ENCODE results near the gene TUB. TPM values are rescaled to one million over a fixed set of nuclear protein-coding genes. Genes with fewer than 3 reads are reported as not detected.
A peak's percentile ranks its signal among the peaks of the same experiment; 100 is the strongest.

TUB gene
- total RNA-seq, 1 experiment from 2014 or later, result 21.4 TPM

DNA sequence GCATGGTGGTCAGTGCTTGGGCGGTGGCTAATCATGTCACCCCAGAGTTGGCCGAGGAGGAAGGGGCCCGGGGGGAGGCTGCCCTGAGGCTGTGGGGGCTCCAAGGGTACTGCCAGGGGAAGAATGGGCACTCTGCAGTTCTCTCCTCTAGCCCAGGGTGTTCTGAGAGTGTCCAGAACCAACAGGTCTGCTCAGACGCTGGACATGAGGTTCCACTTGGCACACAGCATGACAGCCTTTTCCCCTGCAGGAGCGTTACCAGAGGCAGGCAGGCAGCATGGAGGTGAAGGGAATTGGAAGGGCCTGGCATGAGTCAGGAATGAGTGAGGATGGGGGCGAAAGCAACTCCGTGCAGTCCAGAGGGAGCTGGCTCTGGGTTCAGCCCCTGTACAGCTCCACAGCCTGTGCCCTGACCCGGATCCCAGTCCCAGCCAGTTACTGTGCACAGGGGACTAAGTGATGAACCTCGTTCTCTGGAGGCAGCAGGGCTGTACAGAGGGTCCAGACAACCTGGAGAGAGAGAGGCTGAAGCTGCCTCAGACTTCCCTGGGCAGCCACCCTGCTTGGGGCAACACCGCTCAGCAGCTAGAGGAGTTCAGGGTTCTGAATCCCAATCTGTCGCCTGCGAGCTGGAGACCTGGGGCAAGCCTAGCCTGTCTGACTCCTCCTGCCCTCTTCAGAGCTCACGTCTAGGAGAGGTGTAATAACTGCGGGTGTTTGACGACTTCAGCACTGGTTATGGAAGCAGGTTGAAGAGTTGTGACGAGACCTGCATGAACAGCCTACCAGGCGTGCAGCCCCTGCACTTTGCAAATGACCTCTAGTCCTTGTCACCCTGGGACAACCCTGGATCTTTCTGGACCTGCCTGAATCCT, 14.7 kb upstream of the TUB start:
- DNase-seq (ENCODE audit: low spot score), result no peak

DNA sequence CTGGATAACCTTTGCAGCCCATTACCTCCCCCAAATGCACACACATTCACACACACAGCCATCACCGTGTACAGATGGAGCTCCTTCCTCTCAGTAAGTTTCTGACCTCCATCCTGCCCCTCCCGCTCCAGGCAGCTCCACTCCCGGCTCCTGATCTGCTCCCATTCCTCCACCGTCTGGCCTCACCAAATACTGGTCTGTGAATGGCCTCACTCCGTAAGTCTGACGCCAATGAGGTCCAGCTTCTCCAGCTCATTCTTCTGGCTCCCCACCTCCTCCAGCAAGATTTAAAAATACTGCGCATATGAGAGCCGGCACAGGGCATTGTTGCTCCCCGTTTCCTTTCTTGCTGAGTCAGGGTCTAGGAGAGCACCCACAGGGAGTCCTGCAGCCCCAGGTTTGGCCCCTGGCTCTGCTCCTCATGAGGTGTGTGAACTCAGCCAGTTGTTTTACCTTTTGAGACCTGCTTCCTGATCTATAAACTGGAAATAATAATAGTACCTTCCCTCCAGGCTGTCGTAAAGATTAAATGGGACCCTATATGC, 14.0 kb upstream of the TUB start:
- no peak for DNase-seq (ENCODE audit: low spot score)
- in situ Hi-C loops (cut with HindIII; ENCODE audit: low sequenced_read_pairs), result no loop called here

More for the DNA sequence above, 14.7 kb upstream of the TUB start:
- in situ Hi-C loops (cut with HindIII; ENCODE audit: low sequenced_read_pairs), result no loop called here

DNA sequence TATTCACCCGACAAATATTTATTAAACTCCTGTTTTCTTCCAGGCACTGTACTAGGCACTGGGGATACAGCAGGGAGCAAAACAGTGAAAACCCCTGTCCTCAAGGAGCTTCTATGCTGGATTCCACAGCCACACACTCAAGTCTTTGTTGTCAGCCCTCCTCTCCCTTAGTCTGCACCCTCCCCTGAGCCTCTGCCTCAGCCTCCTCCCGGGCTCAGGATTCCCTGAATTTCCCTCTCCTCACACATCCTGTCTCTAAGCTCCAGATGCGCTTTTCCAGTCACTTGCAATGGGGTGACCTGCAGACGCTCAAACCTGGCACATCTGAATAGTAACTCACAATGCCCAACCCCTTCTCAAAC, 13.5 kb upstream of the TUB start:
- in situ Hi-C loops (cut with HindIII; ENCODE audit: low sequenced_read_pairs), result no loop called here
- no peak for DNase-seq (ENCODE audit: low spot score)

DNA sequence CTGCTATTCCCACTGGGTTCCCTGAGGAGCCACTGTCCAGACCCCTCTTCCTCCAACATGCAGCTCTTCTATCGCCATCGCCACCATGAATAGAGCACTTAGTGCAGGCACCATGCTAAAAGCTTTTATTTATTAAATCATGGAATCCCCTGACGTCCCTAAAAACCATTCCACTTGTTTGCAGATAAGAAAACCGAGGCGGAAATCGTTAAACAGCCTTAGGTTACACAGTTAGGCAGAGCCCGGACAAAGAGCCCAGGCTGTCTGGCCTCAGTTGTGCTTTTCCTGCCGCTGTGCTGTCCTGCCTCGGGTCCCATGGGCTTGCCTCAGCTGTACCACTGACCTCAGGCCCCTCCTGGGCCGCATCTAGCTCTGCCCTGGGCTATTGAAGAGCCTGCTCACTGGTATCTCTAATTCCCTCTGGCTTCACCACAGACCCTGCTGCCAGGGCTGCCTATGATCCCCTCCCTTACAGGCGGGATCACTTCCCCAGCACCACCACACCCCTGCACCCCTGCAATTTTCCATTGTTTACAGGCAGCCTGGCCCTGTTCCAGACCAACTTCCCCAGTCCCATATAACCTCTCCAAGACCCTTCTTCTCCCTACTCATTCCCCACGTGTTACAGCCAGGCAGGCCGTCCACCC, 13.0 kb upstream of the TUB start:
- DNase-seq (ENCODE audit: low spot score), result no peak
- in situ Hi-C loops (cut with HindIII; ENCODE audit: low sequenced_read_pairs), result no loop called here

DNA sequence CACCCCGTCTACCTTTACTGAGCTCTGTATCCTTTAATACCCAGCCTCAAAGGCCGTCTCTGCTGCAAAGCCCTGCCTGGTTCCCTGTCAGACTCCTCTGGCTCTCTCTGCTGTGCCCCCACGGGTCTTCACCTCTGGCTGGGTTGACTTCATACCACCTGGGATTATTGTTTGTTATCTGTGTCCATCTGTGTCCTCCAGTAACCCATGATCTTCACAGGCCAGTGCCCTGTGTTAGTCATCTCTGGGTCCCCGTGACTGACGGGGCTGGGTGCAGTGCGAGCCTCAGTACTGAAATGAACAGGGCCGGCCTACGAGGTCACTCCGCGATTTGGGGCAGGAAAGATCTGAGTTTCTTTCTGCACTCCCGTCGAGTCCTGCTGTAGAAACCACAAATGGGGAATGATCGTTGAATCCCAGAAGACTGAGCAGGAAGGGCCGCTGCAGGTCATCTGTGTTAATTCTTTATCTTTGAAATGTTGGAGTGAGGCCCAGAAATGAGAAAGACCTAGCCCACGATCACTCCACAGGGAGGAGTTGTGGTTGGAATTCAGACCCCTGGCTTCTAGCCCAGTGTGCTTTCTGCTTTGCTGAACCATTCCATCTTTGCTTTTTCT, 12.3 kb upstream of the TUB start:
- in situ Hi-C loops (cut with HindIII; ENCODE audit: low sequenced_read_pairs), result no loop called here
- DNase-seq (ENCODE audit: low spot score), result no peak

DNA sequence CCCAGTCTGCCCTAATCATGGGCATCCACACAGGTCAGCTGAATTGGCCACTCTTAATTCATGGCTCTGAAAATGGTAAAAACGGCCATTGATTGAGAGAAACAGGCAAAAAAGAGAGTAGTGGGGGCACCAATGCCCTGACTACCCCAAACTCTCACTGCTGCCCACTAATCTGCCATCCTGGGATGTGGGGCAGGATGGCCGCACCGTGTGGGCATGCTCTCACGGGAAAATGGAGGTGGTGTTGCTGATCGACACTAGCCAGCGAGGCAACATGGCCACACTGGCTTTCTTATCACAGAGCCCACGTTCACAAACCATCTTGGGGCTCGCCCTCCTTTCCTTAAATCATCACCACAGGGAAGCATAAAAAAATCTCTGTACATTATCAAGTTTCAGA, 11.2 kb upstream of the TUB start:
- in situ Hi-C loops (cut with HindIII; ENCODE audit: low sequenced_read_pairs), result no loop called here
- DNase-seq (ENCODE audit: low spot score), result no peak

DNA sequence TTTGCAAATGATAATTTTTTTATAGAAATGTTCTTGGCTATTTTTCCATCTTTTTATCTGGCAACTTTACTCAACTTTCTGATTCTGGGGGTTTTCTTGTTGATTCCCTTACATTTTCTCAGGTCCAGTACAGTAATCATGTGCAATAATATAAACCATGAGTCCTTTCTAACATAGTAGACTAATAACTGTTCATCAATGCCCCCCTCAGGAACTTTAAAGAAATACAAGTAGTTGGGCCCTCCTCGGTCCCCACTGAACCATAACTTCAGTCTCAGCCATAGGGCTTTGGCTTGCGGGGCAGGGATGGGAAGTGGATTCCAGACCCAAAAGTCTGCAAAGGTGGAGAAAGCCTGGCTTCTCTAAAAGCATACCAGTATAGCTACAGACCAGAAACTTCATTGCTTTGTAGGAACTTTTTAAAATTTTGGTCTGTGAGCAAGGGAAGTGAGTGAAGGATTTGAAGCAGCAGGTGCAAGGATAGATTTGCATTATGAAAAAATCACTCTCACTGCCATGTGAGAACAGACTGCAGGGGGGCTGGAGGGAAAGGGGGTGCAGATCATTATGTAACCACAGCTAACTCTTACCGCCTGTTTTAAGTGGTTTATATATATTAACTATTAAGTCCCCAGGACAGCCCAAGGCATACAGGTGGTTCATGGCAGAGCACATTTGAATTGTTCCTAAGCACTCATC, 10.4 kb upstream of the TUB start:
- in situ Hi-C loops (cut with HindIII; ENCODE audit: low sequenced_read_pairs), result no loop called here
- no peak for DNase-seq (ENCODE audit: low spot score)

DNA sequence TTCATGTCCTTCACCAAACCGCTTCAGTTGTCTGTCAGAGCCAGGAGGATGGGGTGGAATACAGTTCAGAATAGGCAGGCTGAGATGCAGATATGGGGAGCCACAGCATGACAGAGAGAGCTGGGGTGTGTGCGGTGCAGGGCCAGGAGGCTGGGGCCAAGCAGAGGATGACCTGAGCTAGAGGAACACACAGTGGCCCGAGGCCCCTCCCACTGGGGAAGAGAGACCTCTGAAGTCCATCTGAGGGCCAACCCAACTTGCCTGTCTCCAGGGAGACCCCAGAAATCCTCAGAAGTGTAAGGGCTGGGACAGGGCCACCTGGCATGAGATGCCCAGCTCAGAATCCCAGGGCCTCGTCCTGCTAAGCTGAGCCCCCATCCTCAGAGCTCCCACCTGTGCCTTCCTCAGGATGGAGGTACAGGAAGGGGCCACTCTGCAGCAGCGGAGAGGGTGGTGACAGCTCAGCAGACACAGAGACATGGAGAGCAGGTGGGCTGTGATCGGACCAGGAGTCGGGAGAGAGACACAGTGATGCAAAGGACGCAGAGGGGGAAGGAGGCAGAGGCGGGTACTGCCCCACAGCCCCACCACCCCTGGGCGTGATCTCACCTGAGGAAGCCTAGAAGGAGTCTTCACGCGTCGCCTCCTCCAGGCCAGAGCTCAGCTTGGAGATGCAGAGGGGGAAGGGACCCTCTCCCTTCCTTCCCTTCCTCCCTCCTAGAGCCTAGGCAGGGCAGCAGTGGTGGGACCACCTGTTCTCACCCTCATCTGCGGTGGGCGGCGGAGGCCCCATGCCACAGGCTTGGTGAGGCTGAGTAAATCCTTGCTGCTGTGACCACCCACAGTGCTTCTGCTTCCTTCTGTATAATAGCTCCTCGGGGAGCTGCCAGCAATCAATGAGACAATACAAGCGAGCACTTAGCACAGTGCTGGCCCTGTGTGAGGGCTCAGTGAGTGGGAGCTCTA, 9.1 kb upstream of the TUB start:
- no peak for DNase-seq (ENCODE audit: low spot score)
- in situ Hi-C loops (cut with HindIII; ENCODE audit: low sequenced_read_pairs), result no loop called here

DNA sequence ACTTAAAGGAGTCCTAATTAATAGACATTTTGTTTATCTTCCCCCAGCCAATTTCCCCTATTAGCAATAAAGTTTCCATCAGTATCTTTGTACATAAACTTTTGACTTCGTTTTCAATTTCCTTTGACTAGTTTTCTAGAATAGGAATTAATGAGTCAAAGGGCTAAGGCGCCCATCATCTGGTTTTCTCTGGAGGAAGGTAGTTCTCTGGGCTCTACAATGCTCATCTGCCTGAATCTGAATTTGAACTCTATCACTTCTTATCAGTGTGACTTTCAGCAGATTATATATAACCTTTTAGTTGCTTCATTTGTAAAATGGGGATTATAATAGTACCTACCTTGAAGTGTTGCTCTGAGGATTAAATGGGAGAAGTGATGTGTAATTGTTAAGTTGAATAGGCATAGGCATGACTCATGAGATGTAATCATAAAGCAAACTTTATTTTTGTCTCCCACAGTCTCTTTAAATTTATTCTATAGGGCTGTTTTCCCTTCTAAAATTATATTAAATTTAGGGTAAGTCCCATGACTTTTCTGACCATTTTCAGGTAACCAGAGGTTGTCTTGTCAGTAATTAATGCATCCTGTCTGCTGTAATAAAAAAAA, 5.8 kb upstream of the TUB start:
- in situ Hi-C loops (cut with HindIII; ENCODE audit: low sequenced_read_pairs), result no loop called here
- no peak for DNase-seq (ENCODE audit: low spot score)

DNA sequence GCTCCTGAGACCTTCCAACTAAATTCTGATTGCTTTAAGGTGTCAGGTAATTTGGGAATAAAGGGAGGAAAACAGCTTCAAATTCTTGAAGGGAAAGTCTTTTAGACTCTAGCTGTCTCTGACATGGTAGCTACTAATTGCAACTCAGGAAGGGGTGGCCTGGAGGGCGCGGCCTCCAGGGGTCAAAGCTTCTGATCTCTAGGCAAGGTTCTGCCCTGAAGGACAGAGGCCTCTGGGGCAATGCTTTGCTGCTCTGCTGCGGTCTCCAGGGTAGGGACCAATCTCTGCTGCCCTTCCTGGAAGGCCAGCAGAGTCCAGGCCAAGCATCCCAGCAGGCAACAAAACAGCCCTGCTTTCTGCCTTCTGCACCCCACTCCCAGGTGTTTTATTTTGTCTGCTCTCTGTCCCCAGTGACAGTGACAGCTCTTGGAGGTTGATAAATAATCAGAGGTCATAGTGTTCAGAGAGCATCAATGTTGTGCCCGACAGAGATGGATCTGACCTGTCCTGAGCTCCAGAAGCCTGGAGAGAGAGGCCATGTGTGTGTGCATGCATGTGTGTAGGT, 1.8 kb upstream of the TUB start:
- in situ Hi-C loops (cut with HindIII; ENCODE audit: low sequenced_read_pairs), result no loop called here
- no peak for DNase-seq (ENCODE audit: low spot score)

DNA sequence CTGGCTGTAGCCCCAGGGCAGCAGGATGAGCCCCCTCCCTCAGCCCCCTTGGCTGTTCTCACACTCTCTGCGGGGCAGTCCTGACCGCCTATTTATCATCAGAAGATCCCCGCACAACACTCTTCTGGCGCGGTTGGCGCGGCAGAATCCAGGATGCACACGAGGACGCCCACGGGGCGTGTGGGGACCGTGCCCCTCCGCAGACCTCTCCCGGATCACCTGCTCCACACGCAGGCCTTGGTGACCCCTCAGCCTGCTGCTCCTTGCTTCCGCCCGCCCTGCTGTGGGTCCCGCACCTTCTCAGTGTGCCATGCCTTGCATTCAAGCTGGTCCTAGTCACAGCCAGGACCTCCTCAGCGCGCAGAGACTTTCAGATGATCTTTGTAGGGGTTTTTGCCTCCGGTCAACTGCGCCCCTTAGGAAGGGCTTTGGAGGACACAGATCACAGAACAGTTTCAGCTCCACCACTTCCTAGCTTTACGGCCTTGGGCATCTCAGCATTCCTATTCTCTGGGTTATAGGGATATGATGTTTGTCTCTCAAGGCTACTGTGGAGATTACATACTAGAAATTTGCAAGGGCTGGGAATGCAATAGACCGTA, 841 bp upstream of the TUB start:
- DNase-seq (ENCODE audit: low spot score), result no peak
- in situ Hi-C loops (cut with HindIII; ENCODE audit: low sequenced_read_pairs), result no loop called here

DNA sequence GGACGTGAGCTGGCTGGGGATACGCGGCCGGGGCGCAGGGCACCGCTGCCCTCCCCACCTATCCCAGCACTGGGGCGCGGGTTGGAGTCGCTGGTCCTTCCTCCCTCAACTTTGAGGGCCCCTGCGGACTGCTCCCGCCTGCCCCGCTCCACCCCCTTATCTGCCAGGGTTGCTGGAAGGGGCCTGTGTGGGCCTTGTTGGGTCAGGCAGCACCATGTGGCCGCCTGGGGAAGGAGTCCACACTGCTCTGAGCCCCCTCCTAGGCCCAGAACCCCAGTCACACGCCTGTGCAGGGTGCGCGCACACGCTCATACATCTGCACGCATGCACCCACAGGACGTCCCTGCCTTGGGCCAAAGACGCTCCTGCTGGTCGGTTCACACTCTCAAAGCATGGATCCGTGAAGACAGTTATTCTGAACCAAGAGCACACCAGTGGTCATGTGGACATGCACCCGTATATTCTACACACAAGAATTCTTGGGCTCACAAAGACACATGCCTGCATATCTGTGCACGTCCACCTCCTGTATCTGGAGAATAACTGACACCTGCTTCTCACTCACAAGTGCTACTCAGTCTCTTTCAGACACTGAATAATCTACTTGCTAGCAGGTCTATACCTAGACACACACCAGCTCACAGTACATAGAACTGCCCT, 710 bp downstream of the TUB start:
- in situ Hi-C loops (cut with HindIII; ENCODE audit: low sequenced_read_pairs), result no loop called here
- DNase-seq (ENCODE audit: low spot score), result peak; percentile 61

DNA sequence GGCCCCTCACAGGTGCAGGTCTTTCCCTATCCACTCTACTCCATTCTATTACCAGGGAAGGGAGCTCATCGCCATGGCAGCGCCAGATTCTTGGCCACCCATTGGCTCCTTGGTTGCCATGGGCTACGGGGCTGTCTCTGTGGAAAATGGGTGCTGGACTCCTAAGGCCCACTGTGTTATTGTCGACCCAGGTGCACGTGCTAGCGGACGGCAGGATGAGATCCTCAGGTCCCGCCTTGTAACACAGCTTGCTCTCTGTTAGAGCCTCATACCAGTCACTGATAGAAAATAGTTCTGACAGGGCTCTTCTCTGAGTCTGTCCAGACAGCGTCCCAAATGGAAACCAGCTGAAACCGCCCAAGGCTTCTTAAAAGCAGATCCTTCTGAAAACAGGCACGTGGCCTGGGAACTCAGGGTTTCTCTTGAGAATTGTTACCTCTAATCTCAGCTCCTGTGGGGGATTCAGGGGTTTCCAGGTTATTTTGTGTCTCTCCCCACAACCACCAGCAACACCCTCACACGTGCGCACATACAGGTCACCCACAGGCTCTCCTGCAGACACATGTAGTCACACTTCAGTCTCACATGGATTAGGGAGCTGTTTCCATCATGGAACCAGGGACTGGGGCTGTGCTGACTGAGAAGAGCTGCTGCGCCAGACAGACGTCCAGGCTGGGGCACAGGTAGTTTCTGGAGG, 1.5 kb downstream of the TUB start:
- peak; percentile 46 for DNase-seq (ENCODE audit: low spot score)
- in situ Hi-C loops (cut with HindIII; ENCODE audit: low sequenced_read_pairs), result no loop called here

DNA sequence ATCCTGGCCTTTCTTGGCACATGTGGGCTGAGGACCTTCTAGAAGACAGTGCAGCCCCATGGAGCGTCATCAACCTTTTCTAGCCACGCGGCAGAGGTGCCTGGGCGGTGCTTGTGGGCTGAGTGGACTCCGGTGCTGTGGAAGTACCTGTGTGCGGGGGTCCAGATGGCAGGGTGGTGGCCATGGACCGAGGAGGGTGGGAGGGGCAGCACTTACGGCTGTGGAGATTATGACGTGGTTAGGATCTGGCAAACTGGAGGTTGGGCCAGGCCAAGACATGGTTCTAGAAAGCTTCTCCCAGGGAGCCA, 2.0 kb downstream of the TUB start:
- DNase-seq (ENCODE audit: low spot score), result no peak
- in situ Hi-C loops (cut with HindIII; ENCODE audit: low sequenced_read_pairs), result no loop called here

DNA sequence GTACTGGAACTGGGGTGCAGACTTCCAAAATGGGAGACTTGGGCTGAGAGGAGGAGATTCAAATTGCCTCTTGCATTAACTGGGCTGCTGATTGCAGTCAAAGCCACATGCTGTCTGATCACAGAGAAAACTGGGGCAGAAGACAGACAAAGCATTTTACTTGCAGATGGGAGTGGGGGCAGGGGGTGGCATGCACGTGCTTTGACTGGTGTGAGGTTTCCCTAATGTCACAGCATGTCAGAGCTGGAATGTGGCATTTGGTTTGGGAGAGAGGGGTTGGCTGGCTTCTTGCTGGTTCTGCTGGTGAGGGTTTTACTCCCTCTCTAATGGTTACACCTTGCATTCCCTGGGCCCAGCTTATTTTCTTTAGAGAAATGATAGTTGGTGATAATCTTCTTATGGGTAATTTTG, 2.9 kb downstream of the TUB start:
- no peak for DNase-seq (ENCODE audit: low spot score)
- in situ Hi-C loops (cut with HindIII; ENCODE audit: low sequenced_read_pairs), result no loop called here

DNA sequence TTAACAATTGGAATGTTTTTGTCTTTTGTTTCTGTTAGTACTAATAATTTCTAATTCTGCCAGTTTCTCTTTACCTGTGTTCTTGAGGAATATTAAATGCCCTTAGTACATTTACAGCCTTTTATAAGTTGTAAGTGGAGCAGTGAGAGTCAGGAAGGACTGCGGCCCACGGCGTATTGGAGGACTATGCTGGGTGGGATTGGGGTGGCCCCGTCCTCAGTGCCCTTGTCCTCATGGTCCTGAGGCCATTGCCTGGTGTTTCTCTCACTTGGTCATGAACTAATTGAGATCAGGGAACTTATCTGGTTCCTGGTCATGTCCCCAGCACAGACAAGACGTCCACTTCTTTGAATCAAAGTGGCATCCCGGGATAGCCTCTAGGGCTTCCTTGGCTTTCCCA, 3.3 kb downstream of the TUB start:
- no peak for DNase-seq (ENCODE audit: low spot score)
- in situ Hi-C loops (cut with HindIII; ENCODE audit: low sequenced_read_pairs), result no loop called here
